ENCODE results near the gene FAF1. TPM values are rescaled to one million over a fixed set of nuclear protein-coding genes. Genes with fewer than 3 reads are reported as not detected.

The FAF1 gene
- total RNA-seq, 4 donors from 2014 or later = 25.1 to 74.6 (median 37.2) TPM

DNA sequence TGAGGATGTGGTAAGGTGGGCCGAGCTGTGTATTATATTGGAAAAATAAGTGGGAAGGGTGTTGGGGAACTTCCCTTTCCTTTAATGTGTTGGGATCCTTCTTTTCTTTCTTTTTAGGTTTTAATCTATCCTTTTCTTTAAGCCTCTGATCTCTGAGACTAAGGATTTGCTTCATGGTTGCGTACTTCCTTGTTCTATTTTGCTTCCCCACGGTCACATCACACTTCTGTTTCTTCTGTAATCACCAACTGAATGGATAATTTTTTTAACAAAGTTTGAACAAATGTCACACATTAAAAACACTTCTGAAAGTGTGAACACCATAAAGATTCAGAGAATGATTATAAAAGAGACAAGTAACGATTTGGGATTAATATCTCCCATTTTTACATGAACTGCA is 554.3 kb downstream of the FAF1 start:
- in situ Hi-C loops (cut with MboI; ENCODE audit: low pct_ligation_motif_present in 1 of 4, low pct_unique_long_range_greater_than_20kb in 1 of 4, low sequenced_read_pairs in 3 of 4) (no loop called here), intact Hi-C loops (cut with DNase I; ENCODE audit: low total_unique reads) (no loop called here)
- no peaks in the 10 kb centered on the region for H3K36me3 ChIP-seq
- H3K27me3 ChIP-seq = peaks cover 62% of the 10 kb centered on the region
- no peak for TF ChIP-seq EP300 (IDR thresholded peaks at IDR 0.05; ENCODE audit: low read depth)
- TF ChIP-seq POLR2AphosphoS5 (IDR thresholded peaks at IDR 0.05) = no peak
- no peak for TF ChIP-seq POLR2A (IDR thresholded peaks at IDR 0.05)
- TF ChIP-seq CTCF (IDR thresholded peaks at IDR 0.05) = no peak
- WGBS, 2 donors (ENCODE audit: low coverage in 1 of 2) = 70 to 72% methylated on average over 4 of the region's 4 CpGs
- H3K4me1 ChIP-seq = no peaks in the 10 kb centered on the region
- no peaks in the 10 kb centered on the region for H3K9me3 ChIP-seq
- H3K4me3 ChIP-seq = no peak overlapping the region
- no peak for DNase-seq
- no peak overlapping the region for H3K27ac ChIP-seq

DNA sequence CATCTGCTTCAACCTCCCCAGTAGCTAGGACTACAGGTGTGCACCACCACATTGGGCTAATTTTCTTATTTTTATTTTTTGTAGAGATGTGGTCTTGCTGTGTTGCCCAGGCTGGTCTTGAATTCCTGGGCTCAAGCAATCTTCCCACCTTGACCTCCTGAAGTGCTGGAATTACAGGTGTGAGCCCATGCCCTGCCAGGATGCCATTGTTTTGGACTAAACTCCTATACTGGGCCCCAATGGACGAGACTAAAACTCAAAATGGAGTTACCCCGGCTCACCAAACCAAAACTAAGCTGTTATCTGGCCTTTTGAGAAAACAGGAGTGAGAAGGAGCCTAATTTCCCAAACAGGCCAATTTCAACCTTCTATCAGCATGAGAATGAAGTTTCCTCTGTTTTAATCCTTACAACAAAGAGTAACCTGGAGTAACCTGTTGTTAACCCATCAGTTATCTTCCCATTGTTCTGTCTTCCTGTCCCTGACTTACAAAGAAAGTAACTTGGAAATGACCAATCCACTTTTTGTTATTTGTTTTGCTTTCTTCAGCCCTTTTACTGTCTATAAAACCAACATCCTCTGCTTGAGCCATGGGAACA is 566.4 kb downstream of the FAF1 start:
- DNase-seq = no peak
- WGBS, 2 donors (ENCODE audit: low coverage in 1 of 2) = 60% methylated on average over 2 of the region's 2 CpGs; no CpG with 5 or more reads in 1 of the 2 donors
- TF ChIP-seq CTCF (IDR thresholded peaks at IDR 0.05) (no peak), POLR2A (IDR thresholded peaks at IDR 0.05) (no peak), POLR2AphosphoS5 (IDR thresholded peaks at IDR 0.05) (no peak), EP300 (IDR thresholded peaks at IDR 0.05; ENCODE audit: low read depth) (no peak)
- peaks cover 12% of the 10 kb centered on the region for H3K27me3 ChIP-seq
- H3K9me3 ChIP-seq = no peaks in the 10 kb centered on the region
- in situ Hi-C loops (cut with MboI; ENCODE audit: low pct_ligation_motif_present in 1 of 4, low pct_unique_long_range_greater_than_20kb in 1 of 4, low sequenced_read_pairs in 3 of 4) (no loop called here), intact Hi-C loops (cut with DNase I; ENCODE audit: low total_unique reads) (no loop called here)
- no peaks in the 10 kb centered on the region for H3K4me1 ChIP-seq
- no peak overlapping the region for H3K4me3 ChIP-seq
- H3K36me3 ChIP-seq = no peaks in the 10 kb centered on the region
- H3K27ac ChIP-seq = no peak overlapping the region

Small RNAs within 50 kb of the gene (small RNA-seq; reads per million reads assigned to genes)
- gene RNU6-1026P = 0 reads per million in 4 donors

Other genes with a start within 250 kb of the FAF1 start
- 10 to 100 TPM in 1 of 4 donors, 1 to 10 TPM in 2, not detected in 1; 6.7 to 10.3 (median 7.4) TPM for gene CDKN2C, start 10.0 kb upstream of the FAF1 start, total RNA-seq
- gene C1orf185, start 142.0 kb upstream of the FAF1 start, total RNA-seq = not detected

Measured in transverse colon (tissue), 4 donors.